GM23248 (cell line): ENCODE data around the gene TWIST2. TPM values are rescaled to one million over a fixed set of nuclear protein-coding genes. Genes with fewer than 3 reads are reported as not detected.
A peak's percentile ranks its signal among the peaks of the same experiment; 100 is the strongest.

Experiments
- DNase-seq: peaks from one replicate; pipeline ENCODE4 v3.0.0-alpha.2; 2015
- H2AFZ ChIP-seq: fragments of 200-600 bp; sonication (generic); 2 replicates; pipeline ENCODE4 v1.6.1; 2016; ENCODE audit warnings: antibody characterized with exemption
- H3F3A ChIP-seq: fragments of 200-600 bp; sonication (generic); 2 replicates; pipeline ENCODE4 v1.6.1; 2016; ENCODE audit warnings: mild to moderate bottlenecking, antibody characterized with exemption, mixed run types; ENCODE audit not compliant: insufficient read depth
- H3K27ac ChIP-seq: fragments of 200-600 bp; sonication (generic); 2 replicates; pipeline ENCODE4 v1.5.1; 2016; ENCODE audit warnings: mild to moderate bottlenecking
- H3K27me3 ChIP-seq: fragments of 200-600 bp; sonication (generic); replicated peaks from 2 replicates; pipeline ENCODE4 v1.6.1; 2016; ENCODE audit warnings: mild to moderate bottlenecking; ENCODE audit not compliant: insufficient read depth
- H3K36me3 ChIP-seq: fragments of 200-600 bp; sonication (generic); 2 replicates; pipeline ENCODE4 v1.6.1; 2016; ENCODE audit warnings: low read depth, mild to moderate bottlenecking
- H3K4me1 ChIP-seq: fragments of 200-600 bp; sonication (generic); 2 replicates; pipeline ENCODE4 v1.6.1; 2016; ENCODE audit warnings: mild to moderate bottlenecking; ENCODE audit not compliant: insufficient read depth
- H3K4me2 ChIP-seq: fragments of 200-600 bp; sonication (generic); one replicate; pipeline ENCODE4 v1.6.1; 2016; ENCODE audit warnings: mild to moderate bottlenecking; ENCODE audit not compliant: unreplicated experiment
- H3K4me3 ChIP-seq: fragments of 200-600 bp; sonication (generic); 2 replicates; pipeline ENCODE4 v1.5.1; 2016; ENCODE audit warnings: mild to moderate bottlenecking
- H3K79me2 ChIP-seq: fragments of 200-600 bp; sonication (generic); 2 replicates; pipeline ENCODE4 v1.6.1; 2016; ENCODE audit warnings: mild to moderate bottlenecking; ENCODE audit not compliant: insufficient read depth
- H3K9ac ChIP-seq: fragments of 200-600 bp; sonication (generic); 2 replicates; pipeline ENCODE4 v1.6.1; 2016; ENCODE audit warnings: mild to moderate bottlenecking
- H3K9me2 ChIP-seq: fragments of 200-600 bp; sonication (generic); 2 replicates; pipeline ENCODE4 v1.6.1; 2016; ENCODE audit warnings: mixed run types, mild to moderate bottlenecking, moderate library complexity; ENCODE audit not compliant: insufficient read depth
- H3K9me3 ChIP-seq: fragments of 200-600 bp; sonication (generic); one replicate; pipeline ENCODE4 v1.6.1; 2017; ENCODE audit warnings: low read depth
- H4K20me1 ChIP-seq: fragments of 200-600 bp; sonication (generic); 2 replicates; pipeline ENCODE4 v1.6.0; 2016; ENCODE audit not compliant: insufficient read depth
- EZH2 ChIP-seq: fragments of 200-600 bp; sonication (generic); IDR thresholded peaks from 2 replicates; pipeline ENCODE4 v1.6.1; 2018; ENCODE audit warnings: antibody characterized with exemption, mild to moderate bottlenecking; ENCODE audit not compliant: insufficient read depth, poor library complexity, severe bottlenecking
- EZH2phosphoT487 ChIP-seq: fragments of 200-600 bp; sonication (generic); IDR thresholded peaks from 2 replicates; pipeline ENCODE4 v1.6.1; 2018; ENCODE audit warnings: antibody characterized with exemption, moderate library complexity, mild to moderate bottlenecking, low read depth; ENCODE audit not compliant: insufficient read depth
- WGBS, 2 experiments: methylation state at CpG; one replicate each; pipeline ENCODE4 v1.1.6; 2015 to 2017; ENCODE audit warnings: low lambda C conversion rate in 2 of 2, low coverage in 1 of 2; ENCODE audit errors: missing lambda C conversion rate in 2 of 2; 5-methylcytosine and 5-hydroxymethylcytosine counted together
- in situ Hi-C: fragments of 300-500 bp; cut with MboI; formaldehyde crosslinking; loops from 2 replicates; pipeline ENCODE4 v1.15.0; 2020
- polyA plus RNA-seq: library from polyadenylated mRNA; unstranded; fragments of >200 nt; fragmentation: Nextera tagmentation; extraction: Ambion mirVana; gene quantifications from 2 replicates; pipeline ENCODE4 v1.2.1, GENCODE V29; 2016
- total RNA-seq: library from RNA; depleted of rRNA; stranded (reverse); fragments of >200 nt; shearing (Covaris generic); gene quantifications from 2 replicates; pipeline ENCODE4 v1.2.3, GENCODE V29; 2014

Gene TWIST2
- total and polyA plus RNA-seq, 2 experiments from 2014 or later: 248 to 544 TPM

- WGBS, 2 experiments: 60 to 63% methylated on average over 11 of the region's 11 CpGs
- Histone ChIP-seq H4K20me1 (no peaks in the 10 kb centered on the region), H3K9me3 (no peaks in the 10 kb centered on the region), H3F3A (peaks cover 64% of the 10 kb centered on the region), H2AFZ (no peak overlapping the region), H3K36me3 (no peaks in the 10 kb centered on the region), H3K79me2 (no peaks in the 10 kb centered on the region), H3K4me3 (no peak overlapping the region), H3K27me3 (no peaks in the 10 kb centered on the region), H3K9ac (no peak overlapping the region), H3K9me2 (no peaks in the 10 kb centered on the region), H3K4me1 (peaks cover 15% of the 10 kb centered on the region), H3K27ac (no peak overlapping the region), H3K4me2 (no peak overlapping the region)
- TF ChIP-seq EZH2: no peak
- TF ChIP-seq EZH2phosphoT487: no peak
- no peak for DNase-seq
- in situ Hi-C loops: no loop called here
Measured at GRCh38 chr2:238919307-238919706, 71.4 kb downstream of the TWIST2 start.

- Histone ChIP-seq H3K79me2 (no peaks in the 10 kb centered on the region), H3K9me2 (no peaks in the 10 kb centered on the region), H4K20me1 (no peaks in the 10 kb centered on the region), H3K4me3 (no peak overlapping the region), H3K9me3 (no peaks in the 10 kb centered on the region), H3K4me1 (peaks cover 7% of the 10 kb centered on the region), H3K27me3 (no peaks in the 10 kb centered on the region), H3K36me3 (no peaks in the 10 kb centered on the region), H3K27ac (no peak overlapping the region), H2AFZ (no peak overlapping the region), H3K9ac (no peak overlapping the region), H3F3A (peaks cover 57% of the 10 kb centered on the region), H3K4me2 (no peak overlapping the region)
- no peak for TF ChIP-seq EZH2
- TF ChIP-seq EZH2phosphoT487: no peak
- DNase-seq: peak; percentile 50
- 45 to 47% methylated on average over 3 of the region's 3 CpGs for WGBS, 2 experiments
- in situ Hi-C loops: no loop called here
Measured at GRCh38 chr2:238920053-238920452, 72.2 kb downstream of the TWIST2 start.

- no peaks in the 10 kb centered on the region for H3K27me3 ChIP-seq
- H2AFZ ChIP-seq: no peak overlapping the region
- H3K9me2 ChIP-seq: no peaks in the 10 kb centered on the region
- WGBS, 2 experiments: 74 to 82% methylated on average over 4 of the region's 4 CpGs
- no peaks in the 10 kb centered on the region for H3K36me3 ChIP-seq
- H3K9me3 ChIP-seq: no peaks in the 10 kb centered on the region
- TF ChIP-seq EZH2phosphoT487 (no peak), EZH2 (no peak)
- peaks cover 52% of the 10 kb centered on the region for H3F3A ChIP-seq
- no peak overlapping the region for H3K4me3 ChIP-seq
- no peak overlapping the region for H3K27ac ChIP-seq
- no peaks in the 10 kb centered on the region for H4K20me1 ChIP-seq
- DNase-seq: no peak
- H3K4me2 ChIP-seq: no peak overlapping the region
- peaks cover 2% of the 10 kb centered on the region for H3K4me1 ChIP-seq
- in situ Hi-C loops: no loop called here
- H3K9ac ChIP-seq: no peak overlapping the region
- no peaks in the 10 kb centered on the region for H3K79me2 ChIP-seq
Measured at GRCh38 chr2:238920601-238921001, 72.7 kb downstream of the TWIST2 start.

- Histone ChIP-seq H3K4me1 (no peaks in the 10 kb centered on the region), H3K79me2 (no peaks in the 10 kb centered on the region), H3K36me3 (no peaks in the 10 kb centered on the region), H3K4me2 (no peak overlapping the region), H3K27ac (no peak overlapping the region), H3K9me2 (no peaks in the 10 kb centered on the region), H3K9me3 (no peaks in the 10 kb centered on the region), H3F3A (peaks cover 45% of the 10 kb centered on the region), H3K9ac (no peak overlapping the region), H3K4me3 (no peak overlapping the region), H2AFZ (no peak overlapping the region), H3K27me3 (no peaks in the 10 kb centered on the region), H4K20me1 (no peaks in the 10 kb centered on the region)
- in situ Hi-C loops: no loop called here
- WGBS, 2 experiments: 75 to 78% methylated on average over 8 of the region's 8 CpGs
- no peak for TF ChIP-seq EZH2
- no peak for TF ChIP-seq EZH2phosphoT487
- DNase-seq: no peak
Measured at GRCh38 chr2:238921259-238921658, 73.4 kb downstream of the TWIST2 start.
